ENCODE measurements around the gene TSPAN32.

TSPAN32 gene, protein sequence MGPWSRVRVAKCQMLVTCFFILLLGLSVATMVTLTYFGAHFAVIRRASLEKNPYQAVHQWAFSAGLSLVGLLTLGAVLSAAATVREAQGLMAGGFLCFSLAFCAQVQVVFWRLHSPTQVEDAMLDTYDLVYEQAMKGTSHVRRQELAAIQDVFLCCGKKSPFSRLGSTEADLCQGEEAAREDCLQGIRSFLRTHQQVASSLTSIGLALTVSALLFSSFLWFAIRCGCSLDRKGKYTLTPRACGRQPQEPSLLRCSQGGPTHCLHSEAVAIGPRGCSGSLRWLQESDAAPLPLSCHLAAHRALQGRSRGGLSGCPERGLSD

DNA sequence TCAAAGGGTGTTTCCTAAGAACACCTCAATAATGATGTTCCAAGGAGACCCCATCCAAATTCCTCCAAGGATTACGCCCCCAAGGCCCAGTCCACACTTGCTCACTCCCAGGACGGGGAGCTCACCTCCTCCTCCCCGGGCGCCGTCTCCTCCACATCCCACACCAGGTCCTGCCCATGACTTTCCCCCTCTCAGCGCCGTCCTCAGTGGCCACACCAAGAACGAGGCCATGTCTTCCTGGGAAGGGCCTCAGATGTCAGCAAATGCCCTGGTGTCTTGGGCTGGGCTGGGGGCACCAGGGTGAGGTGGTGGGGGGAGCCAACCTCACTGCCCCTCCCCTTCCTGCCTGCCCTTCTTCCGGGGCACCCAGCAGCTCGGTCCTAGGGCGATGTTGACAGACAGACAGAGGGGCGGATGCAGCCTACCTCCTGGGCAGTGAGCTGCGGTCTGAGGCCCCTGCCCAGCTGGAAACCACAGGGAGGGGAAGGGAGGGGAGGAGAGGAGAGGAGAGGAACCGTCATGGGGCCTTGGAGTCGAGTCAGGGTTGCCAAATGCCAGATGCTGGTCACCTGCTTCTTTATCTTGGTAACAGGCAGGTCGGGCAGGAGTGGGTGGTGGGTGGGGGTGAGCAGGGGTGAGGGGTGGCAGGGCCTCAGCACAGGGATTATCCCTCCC is at the start of gene TSPAN32, which contains the start of gene C11orf21:
Gene TSPAN32, plus strand, starts transcription at position 383 of the 675 bp plus-strand sequence. Its CDS starts 137 bp downstream, at position 520.
Gene C11orf21, minus strand, starts transcription at position 288 of the 675 bp plus-strand sequence. Its CDS starts 110 bp downstream, at position 178.
- peak; percentile 97 for DNase-seq

DNA sequence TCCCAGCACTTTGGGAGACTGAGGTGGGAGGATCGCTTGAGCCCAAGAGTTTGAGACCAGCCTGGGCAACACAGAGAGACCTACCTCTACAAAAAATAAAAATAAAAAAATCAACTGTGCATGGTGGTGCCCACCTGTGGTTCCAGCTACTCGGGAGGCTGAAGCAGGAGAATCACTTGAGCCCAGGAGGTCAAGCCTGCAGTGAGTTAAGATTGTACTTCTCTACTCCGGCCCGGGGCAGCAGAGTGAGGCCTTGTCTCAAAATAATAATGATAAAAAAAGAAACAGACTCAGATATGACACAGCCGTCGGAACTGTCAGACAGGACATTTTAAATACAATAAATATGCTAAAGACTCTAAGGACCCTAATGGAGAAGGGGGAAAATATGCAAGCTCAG is 49.8 kb upstream of the TSPAN32 start:
- no peak for DNase-seq

DNA sequence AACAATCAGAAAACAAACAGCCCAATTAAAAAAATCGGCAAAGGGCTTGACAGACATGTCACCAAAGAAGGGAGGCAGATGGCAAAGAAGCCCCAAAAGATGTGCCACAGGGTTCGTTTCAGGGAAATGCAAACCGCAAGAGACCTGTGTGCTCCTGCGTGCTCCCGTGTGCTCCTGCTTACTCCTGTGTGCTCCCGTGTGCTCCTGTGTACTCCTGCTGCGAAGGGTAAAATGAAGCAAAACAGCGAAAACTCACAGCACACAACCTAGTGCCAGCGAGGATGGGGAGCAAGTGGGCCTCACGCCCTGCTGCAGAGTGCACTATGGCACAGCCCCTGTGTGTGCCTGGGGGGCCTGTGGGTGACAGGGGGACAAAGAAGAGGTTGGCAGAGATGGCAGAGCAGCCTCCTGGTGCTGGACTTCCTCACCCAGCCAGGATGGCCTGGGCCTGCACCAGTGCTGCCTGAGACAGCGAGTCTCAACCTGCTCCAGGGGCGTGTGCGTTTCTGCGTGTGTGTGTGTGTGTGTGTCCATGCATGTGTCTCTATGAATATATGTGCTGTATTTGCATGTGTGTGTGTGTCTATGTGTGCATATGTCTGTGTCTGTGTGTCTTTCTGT is 45.4 kb upstream of the TSPAN32 start:
- no peak for DNase-seq

DNA sequence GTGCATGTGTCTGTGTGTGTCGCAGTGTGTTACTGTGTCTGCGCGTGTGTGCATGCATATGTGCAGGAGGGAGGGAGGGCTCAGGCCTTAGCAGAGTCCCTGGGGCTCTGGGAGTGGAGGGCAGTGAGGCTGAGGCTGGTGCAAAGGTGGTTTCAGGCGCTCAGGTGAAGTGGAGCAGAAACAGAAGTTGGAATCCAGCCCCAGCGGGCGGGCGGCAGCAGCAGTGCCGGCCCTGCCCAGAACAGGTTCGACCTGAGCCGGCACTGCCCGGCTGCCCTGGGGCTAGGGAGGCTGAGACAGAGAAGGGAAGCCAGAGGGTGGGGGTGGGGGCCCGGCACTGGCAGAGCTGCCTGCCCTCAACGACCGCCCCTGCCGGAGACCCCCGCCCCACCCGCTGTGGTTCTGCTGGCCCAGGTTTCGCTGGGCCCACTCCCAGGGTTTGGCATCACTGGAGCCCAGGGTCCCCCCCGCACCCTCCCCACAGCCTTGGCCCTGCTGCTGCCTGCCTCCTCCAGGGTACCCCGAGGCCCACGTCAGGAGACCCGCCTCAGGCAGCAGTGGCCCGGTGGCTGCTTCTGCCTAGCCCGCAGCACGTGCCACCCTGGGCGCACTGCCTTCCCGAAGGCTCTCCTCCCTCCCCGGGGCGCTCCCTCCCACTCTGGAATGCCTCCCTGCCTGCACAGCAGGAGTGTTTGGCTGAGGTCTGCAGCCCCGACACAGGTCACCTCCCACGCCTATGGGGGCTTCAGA is 44.7 kb upstream of the TSPAN32 start:
- DNase-seq, result no peak

DNA sequence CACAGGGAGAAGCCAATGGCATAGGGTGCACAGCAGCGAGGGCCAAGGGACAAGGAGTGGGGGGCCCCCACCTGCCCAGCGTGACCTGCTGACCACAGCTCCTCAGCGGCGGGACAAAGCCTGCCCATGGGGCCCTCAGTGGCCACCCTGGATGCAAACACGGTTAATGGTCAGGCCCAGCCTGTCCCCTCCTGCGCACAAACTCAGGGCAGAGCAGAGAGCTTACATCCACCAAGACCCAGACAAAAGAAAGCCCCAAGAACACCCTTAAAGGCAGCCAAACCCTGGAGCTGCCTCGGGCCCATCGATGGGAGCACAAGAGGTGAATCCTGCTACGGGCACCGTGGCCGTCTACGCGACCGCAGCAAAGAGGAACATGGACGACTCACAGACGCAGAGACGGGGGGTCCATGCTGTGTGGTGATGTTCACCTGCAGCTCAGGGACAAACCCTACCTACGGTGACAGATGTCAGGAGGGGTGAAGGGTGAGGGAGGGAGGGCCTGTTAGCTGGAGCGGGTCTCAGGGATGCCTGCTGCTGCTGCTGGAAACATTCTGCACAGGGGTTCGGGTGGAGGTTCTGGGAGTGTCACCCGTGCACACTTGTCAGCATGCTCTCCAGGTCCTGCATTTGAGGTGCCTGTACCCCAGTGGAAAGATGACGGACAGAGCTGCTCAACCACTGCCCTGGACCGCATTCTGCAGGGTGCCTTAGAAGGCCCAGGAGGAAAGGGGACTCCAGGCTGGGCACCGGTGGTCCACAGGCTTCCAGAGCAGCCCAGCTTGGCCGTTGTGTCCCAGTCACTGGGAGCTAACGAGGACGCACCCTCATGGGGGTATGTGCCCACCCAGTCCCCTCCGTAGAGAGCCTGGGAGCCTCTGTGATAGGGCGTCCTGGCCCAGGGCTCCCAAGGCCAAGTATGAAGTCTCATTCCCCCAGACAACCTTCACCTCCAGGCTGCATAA is 43.0 kb upstream of the TSPAN32 start:
- DNase-seq, result no peak

DNA sequence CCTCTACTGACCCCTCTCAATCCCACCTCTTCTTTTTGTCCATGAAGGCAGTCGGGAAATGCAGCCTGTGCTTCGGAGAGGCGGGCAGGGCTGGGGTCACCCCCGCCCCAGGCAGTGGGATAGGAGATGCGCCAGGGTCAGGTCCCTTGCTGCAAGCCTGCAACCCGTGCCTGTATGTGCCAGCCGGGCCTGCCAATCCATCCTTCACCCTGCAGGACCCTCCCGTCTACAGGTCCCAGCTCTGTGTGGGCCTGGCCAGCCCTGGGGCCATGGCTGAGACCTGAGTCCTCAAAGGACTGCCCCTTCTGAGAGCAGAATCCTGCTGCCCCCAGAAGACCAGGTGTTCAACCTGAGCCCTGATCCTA is 42.4 kb upstream of the TSPAN32 start:
- no peak for DNase-seq

DNA sequence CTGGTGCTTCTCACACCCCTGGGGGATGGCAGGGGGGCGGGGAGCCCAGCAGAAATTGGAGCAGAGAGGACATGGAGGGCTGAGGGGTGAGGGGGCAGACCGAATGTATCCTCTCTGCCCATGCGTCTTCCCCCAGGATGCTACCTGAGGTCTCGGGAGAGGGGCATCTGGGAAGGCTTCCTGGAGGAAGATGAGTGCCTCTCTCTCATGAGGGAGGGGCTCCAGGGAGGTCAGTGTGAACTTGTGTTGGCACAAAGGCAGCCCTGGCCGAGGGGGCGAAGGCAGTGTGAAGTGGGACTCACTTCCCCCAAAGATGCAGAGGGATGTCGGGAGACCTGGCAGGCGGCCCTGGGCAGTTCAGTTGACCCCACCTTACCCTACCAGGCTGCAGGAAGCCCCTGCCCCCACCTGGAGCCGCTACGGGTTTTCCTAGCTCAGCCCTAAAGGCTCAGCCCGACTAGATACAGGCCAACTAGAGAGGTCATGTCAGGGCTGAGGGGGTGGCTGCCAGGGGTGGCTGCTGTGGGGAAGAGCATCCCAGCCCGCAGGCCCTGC is 41.8 kb upstream of the TSPAN32 start:
- no peak for DNase-seq

DNA sequence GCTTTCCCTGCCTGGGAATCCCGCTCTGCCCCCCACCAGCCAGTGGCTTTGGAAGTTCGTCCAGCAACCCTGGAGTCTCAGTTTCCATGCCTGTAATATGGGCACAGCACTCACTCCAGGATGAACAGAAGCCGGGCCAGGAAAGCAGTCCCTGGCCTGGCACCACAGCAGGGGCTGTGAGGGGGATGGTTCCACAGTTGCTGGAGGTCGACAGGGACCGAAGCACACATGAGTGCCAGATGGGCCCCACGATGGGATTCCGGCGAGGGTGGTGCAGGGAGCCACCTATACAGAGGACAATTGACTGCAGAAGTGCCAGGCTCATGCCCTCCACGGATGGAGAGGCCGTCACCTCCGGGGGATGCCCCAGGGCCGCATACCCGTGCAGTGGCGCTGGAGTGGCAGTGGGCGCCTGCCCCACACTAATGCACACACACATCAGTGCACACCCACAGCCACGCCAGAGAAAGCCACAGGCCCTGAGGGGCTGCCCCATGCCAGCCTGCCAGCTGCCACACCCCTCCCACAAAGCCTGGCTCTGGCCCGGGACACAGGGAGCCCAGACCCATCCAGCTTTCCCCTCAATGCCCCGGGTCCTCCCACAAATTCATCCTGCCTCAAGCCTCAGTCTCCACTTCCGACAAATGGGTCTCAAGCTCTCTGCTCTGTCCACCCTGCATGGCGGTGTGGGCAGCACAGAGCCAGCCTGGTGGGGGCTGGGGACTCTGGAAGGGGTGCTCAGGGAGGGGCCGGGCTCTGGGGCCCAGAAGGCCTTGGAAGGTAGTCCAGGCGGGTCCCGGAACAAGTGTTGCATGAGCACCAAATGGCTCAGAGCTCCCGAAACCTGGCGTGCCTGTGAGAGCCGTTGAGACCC is 41.1 kb upstream of the TSPAN32 start:
- DNase-seq, result no peak

DNA sequence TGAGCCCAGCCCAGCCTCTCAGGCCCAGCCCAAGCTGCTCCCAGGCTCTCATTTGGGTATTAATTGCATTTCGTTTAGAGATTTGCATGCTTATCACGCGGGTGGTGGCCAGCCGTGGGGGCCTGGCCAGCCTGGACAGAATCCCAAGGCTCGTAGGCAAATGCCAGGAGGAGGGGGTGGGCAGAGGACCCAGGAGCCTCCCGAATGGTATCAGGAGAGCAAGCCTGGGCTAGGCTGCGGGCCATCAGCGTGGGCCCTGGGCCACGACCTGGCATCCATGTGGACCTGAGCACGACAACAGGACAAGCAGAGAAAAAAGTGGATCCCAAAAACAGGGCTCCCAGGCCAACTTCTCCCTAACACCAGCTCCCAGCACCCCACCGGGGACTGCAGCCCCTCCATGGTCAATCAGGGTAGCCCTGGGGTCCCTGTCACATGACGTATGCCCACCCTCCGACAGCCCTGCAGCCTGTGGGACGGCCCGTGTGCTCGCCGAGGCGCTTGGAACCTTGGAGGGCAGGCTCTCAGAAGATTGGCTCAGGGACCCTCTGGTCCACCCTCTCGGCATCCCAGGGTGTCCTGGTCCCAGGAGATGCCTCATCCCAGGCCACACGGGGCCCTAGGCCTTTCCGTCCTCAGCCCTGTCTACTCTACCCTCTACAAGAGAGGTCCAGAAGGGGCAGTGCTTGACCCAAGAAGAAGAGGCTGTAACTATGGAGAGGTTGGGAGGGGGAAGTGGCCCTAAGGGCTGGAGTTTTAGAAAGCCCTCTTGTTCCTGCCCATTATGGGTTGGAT is 40.2 kb upstream of the TSPAN32 start:
- no peak for DNase-seq

DNA sequence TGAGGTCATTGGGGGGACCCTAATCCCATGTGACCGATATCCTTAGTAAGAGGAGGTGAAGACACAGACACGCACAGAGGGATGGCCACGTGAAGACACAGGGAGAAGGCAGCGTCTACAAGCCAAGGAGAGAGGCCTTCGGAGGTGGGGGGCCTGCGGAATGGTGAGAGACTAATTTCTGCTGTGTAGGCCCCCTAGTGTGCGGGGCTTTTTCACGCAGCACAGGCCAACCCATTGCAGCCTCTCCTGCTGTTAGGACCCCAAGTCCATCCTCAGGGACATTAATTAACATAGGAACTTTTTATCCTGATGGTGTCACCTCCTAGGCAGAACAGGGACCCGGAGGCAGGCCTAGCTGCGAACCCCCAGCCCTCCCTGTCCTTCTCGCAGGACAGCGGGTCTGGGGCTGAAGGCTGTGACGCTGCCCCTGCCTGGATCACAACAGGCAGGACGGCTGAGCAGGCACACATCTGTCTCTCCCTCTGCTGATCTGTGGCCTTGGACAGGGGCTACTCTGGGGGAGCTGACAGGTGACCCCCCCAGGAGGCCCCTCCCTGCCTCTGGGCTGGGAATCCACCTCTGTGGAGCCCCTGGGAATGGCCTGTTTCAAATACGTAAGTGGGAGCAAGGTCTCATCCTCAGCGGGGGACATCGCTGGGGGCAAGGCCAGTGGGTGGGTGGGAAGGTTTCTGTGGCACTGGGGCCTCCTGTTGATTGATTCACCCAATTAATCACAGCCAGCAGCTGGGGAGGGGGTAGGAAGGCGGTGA is 39.3 kb upstream of the TSPAN32 start:
- DNase-seq, result no peak

DNA sequence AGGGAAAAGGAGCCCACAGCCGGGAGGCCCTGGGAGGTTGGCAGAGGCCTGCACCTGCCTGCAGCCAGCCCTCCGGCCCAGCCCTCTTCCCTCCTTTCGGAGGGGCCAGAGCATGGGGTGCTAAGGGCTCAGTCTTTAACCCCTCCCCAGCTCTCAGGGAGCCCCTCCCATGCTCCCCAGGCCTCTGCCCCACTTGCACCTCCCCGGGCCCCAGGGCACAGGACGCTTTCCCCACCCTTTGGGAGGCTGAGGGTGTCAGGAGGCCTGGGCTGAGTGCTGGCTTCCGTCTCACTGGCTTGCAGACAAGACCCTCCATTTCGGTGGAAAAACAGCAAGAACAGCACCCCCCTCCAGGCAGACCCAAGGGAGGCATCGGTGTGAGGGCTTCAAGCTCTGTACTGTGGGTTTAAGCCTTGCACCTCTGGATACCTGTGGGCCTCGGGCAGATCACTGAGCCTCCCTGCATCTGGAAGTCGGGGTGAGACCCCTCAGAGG is 38.7 kb upstream of the TSPAN32 start:
- no peak for DNase-seq

DNA sequence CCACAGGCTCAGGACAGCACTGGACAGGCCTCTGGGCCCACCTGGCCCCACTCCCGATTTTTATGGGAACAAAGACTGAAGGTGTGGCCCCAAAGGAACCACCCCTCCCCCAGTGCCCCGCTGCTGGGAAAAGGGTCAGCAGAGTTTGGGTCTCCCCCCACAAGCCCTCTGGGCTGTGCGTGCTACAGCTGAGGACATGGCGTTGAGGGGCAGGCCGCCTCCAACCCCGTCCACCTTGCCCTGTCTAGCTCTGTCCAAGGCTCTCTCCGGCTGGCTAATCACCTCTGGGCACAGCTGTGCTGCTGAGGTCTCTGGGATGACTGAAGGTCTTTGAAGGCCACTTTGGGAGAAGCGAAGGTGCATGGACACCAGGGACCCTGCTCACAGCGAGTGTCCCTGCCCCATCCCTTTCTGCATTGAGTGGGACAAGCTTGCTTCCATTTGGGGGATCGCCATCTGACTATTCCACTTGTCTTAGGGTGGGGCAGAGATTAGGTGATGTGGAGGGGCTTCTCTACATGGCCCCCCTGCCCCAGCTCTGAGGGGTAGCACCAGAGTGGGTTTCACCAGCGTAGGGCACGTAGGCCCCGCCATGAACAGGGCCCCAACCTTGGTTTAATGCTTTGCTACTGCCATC is 38.0 kb upstream of the TSPAN32 start:
- DNase-seq, result no peak

DNA sequence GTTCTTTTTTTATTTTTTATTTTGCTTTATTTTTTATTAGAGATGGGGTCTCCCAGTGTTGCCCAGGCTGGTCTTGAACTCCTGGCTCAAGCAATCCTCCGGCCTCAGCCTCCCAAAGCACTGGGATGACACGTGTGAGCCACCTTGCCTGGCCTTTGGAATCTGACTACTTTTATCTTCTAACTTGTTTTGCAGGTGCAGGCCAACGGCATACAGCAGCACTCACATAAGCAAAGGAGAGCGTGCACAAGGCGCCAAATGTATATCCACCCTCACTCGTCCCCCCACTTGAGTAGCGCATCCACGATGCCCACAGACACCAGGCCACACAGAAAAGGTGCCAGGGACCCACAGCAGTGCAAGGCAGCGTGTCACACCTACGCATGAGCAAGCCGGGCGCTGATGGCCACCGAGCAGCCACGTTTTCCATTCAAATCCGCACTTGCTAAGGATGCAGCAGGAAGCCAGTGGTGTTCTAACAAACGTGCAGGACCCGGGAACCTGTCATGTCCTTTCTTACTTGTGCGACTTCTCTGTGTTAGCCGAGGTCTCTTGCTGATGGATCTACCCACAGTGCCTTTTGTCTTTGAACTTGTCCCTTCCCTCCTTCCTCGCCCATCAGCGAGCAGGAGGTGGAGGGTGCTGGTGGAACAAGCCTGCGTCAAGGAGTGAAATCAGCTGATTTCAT is 37.3 kb upstream of the TSPAN32 start:
- no peak for DNase-seq

DNA sequence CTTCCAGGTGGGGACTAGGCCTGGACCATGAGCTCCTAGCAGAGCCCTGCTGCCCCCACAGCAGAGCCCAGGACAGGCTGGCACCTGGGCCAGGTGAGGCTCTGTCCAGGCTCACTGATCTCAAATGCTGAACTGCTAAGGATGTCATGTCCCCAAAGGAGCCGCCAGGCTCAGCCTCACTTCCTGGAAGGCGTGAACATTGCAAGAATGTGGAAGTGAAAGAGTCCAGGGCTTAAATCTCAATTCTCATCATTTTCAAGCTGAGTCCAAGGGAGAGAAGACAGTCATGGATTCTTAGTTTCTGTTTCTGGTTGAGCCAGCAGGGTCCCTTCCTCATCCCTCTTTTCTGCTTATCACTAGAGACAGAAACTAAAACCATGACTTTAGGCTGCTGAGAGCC is 36.4 kb upstream of the TSPAN32 start:
- peak; percentile 9 for DNase-seq

DNA sequence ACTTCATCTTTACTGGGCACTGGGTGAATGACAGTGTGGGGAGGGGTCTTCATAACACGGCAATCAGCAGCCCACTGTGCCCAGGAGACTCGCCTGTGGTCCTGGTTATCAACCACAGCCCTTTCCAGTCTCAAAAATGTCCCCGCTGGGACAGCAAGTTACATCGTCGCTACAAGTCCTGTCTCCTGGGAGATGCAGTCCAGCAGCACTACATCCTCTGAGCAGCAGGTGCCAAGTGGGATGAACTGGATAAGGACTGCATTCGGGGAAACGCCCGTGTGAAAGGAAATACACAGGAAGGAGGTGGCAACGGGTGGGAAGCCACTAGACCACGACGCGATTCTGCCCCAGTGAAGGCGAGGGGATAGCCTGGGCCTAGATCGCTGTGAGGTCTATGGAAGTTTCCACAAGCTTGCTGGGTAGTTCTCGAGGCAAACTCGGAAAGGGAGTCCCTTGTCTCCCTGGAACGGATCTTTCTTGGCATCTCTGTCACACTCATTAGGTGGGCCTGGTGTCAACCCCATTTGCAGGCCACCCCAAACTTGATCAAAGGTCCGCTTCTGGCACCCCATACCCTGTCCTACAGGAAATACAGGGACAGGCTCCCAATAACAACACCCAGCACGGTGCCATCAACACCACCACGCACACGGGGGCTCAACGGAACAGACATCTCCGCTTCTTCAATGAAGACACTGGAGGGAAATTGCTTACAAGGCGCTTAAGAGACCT is 35.8 kb upstream of the TSPAN32 start:
- peak; percentile 33 for DNase-seq

DNA sequence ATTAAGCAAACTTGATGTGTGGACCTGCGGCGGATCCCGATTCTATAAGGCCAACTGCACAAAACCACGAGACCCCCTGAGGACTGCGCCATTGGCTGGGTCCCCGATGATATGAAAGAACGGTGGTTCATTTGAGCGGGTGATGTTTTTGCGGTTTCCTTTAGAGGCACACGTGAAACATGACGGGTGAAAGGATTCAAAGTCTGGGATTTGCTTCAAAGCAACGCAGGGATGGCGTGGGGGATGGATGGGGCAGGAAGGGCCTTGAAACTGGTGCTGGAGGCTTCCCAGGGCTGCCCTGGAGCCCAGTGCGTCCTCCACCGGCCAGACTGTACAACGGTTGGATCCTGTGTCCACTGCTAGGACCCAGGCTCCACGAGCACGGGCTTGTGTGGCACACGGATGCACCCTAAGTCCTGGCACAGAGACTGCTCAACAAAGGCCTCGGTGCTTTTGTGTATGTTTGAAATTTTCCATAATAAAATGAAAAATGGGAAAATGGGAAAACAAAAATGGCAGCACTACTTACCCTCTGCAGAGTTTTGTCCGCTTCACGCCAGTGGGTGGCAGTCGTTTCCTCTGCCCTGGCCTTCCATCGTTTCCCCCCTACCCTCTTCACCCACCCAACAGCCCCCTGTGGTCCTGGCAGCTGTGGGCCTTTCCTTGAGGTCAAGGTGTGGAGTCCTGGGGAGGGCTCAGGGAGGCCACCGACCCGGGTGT is 35.1 kb upstream of the TSPAN32 start:
- no peak for DNase-seq

All from GDM1 (cell line).